Measurements from ENCODE around the gene LARGE1.

Gene LARGE1

GRCh38 chr22:33654173-33654895, 265.9 kb downstream of the LARGE1 start:
- Histone ChIP-seq H3K9me3 (replicated peaks in 1 of 11) (peaks cover 14 to 41% (median 29%) of the 10 kb centered on the region in 11 experiments; a peak in 21 of 22 replicates), H3K4me1 (peaks cover 0 to 9% (median 5%) of the 10 kb centered on the region in 10 experiments; a peak in 9 of 20 replicates), H3K4me3 (no peak overlapping the region), H3K4me2 (no peak overlapping the region), H4K20me1 (peaks cover 0 to 34% (median 4%) of the 10 kb centered on the region in 11 experiments; a peak in 9 of 22 replicates), H3K36me3 (peaks cover 12 to 48% (median 20%) of the 10 kb centered on the region in 11 experiments), H3K27me3 (no peaks in the 10 kb centered on the region), H3K9ac (no peak overlapping the region), H3K27ac (no peak overlapping the region)
- TF ChIP-seq Cebpa-rat (IDR thresholded peaks at IDR 0.05): no peak

- no peak overlapping the region for H3K4me3 ChIP-seq
- H3K36me3 ChIP-seq: peaks cover 18 to 53% (median 27%) of the 10 kb centered on the region in 11 experiments
- H4K20me1 ChIP-seq: peaks cover 0 to 34% (median 4%) of the 10 kb centered on the region in 11 experiments; a peak in 9 of 22 replicates
- H3K9me3 ChIP-seq (replicated peaks in 1 of 11): peaks cover 12 to 38% (median 26%) of the 10 kb centered on the region in 11 experiments; a peak in 21 of 22 replicates
- H3K4me2 ChIP-seq: no peak overlapping the region
- no peak overlapping the region for H3K9ac ChIP-seq
- H3K27me3 ChIP-seq: no peaks in the 10 kb centered on the region
- H3K4me1 ChIP-seq: peaks cover 0 to 3% (median under 1%) of the 10 kb centered on the region in 10 experiments; a peak in 7 of 20 replicates
- no peak for TF ChIP-seq Cebpa-rat (IDR thresholded peaks at IDR 0.05)
- H3K27ac ChIP-seq: no peak overlapping the region
Observed at GRCh38 chr22:33653532-33654063, 266.7 kb downstream of the LARGE1 start.

- Histone ChIP-seq H3K4me1 (no peaks in the 10 kb centered on the region), H3K4me2 (no peak overlapping the region), H3K4me3 (no peak overlapping the region), H3K9ac (no peak overlapping the region), H3K27ac (no peak overlapping the region), H3K36me3 (peaks cover 22 to 53% (median 31%) of the 10 kb centered on the region in 11 experiments), H3K27me3 (no peaks in the 10 kb centered on the region), H4K20me1 (peaks cover 0 to 34% (median 4%) of the 10 kb centered on the region in 11 experiments; a peak in 9 of 22 replicates), H3K9me3 (replicated peaks in 1 of 11) (peaks cover 6 to 31% (median 19%) of the 10 kb centered on the region in 11 experiments; a peak in 18 of 22 replicates)
- no peak for TF ChIP-seq Cebpa-rat (IDR thresholded peaks at IDR 0.05)
Observed at GRCh38 chr22:33652615-33653014, 267.7 kb downstream of the LARGE1 start.

- Histone ChIP-seq H3K4me1 (no peaks in the 10 kb centered on the region), H3K27ac (no peak overlapping the region), H3K9ac (no peak overlapping the region), H4K20me1 (peaks cover 0 to 34% (median 0%) of the 10 kb centered on the region in 11 experiments; a peak in 9 of 22 replicates), H3K4me3 (no peak overlapping the region), H3K4me2 (no peak overlapping the region), H3K9me3 (replicated peaks in 1 of 11) (peaks cover 10 to 36% (median 24%) of the 10 kb centered on the region in 11 experiments; a peak in 19 of 22 replicates), H3K36me3 (peaks cover 22 to 51% (median 40%) of the 10 kb centered on the region in 11 experiments), H3K27me3 (no peaks in the 10 kb centered on the region)
- no peak for TF ChIP-seq Cebpa-rat (IDR thresholded peaks at IDR 0.05)
Observed at GRCh38 chr22:33650244-33650643, 270.0 kb downstream of the LARGE1 start.

GRCh38 chr22:33648478-33648877, 271.8 kb downstream of the LARGE1 start:
- Histone ChIP-seq H3K36me3 (peaks cover 22 to 51% (median 40%) of the 10 kb centered on the region in 11 experiments), H4K20me1 (peaks cover 0 to 29% (median 0%) of the 10 kb centered on the region in 11 experiments; a peak in 9 of 22 replicates), H3K27me3 (no peaks in the 10 kb centered on the region), H3K9ac (no peak overlapping the region), H3K4me1 (peaks cover 0 to 7% (median 0%) of the 10 kb centered on the region in 10 experiments; a peak in 1 of 20 replicates), H3K27ac (no peak overlapping the region), H3K9me3 (replicated peaks in 1 of 11) (peaks cover 14 to 44% (median 30%) of the 10 kb centered on the region in 11 experiments; a peak in 20 of 22 replicates), H3K4me3 (no peak overlapping the region), H3K4me2 (no peak overlapping the region)
- no peak for TF ChIP-seq Cebpa-rat (IDR thresholded peaks at IDR 0.05)

- peaks cover 16 to 45% (median 34%) of the 10 kb centered on the region in 11 experiments; a peak in 20 of 22 replicates for H3K9me3 ChIP-seq (replicated peaks in 1 of 11)
- H4K20me1 ChIP-seq: peaks cover 0 to 13% (median 0%) of the 10 kb centered on the region in 11 experiments; a peak in 4 of 22 replicates
- no peak for TF ChIP-seq Cebpa-rat (IDR thresholded peaks at IDR 0.05)
- no peak overlapping the region for H3K4me3 ChIP-seq
- peaks cover 5 to 57% (median 32%) of the 10 kb centered on the region in 11 experiments; a peak in 19 of 22 replicates for H3K36me3 ChIP-seq
- no peak overlapping the region for H3K9ac ChIP-seq
- H3K4me1 ChIP-seq: peaks cover 4 to 16% (median 12%) of the 10 kb centered on the region in 10 experiments; a peak in 14 of 20 replicates
- H3K27me3 ChIP-seq: no peaks in the 10 kb centered on the region
- peak overlapping the region in 6 of 11 experiments; percentile 18 to 43 (median 34); a peak in 10 of 22 replicates for H3K4me2 ChIP-seq
- no peak overlapping the region for H3K27ac ChIP-seq
Observed at GRCh38 chr22:33640900-33641299, 279.4 kb downstream of the LARGE1 start.

GRCh38 chr22:33639588-33640254, 280.6 kb downstream of the LARGE1 start:
- Histone ChIP-seq H3K9ac (no peak overlapping the region), H4K20me1 (peaks cover 0 to 13% (median 0%) of the 10 kb centered on the region in 11 experiments; a peak in 4 of 22 replicates), H3K9me3 (replicated peaks in 1 of 11) (peaks cover 12 to 40% (median 29%) of the 10 kb centered on the region in 11 experiments; a peak in 17 of 22 replicates), H3K36me3 (peaks cover 9 to 65% (median 34%) of the 10 kb centered on the region in 11 experiments; a peak in 19 of 22 replicates), H3K4me3 (no peak overlapping the region), H3K27me3 (no peaks in the 10 kb centered on the region), H3K4me2 (no peak overlapping the region), H3K27ac (no peak overlapping the region), H3K4me1 (peaks cover 4 to 16% (median 12%) of the 10 kb centered on the region in 10 experiments; a peak in 14 of 20 replicates)
- no peak for TF ChIP-seq Cebpa-rat (IDR thresholded peaks at IDR 0.05)

- H3K36me3 ChIP-seq: peaks cover 9 to 83% (median 47%) of the 10 kb centered on the region in 11 experiments; a peak in 21 of 22 replicates
- peaks cover 0 to 21% (median 0%) of the 10 kb centered on the region in 11 experiments; a peak in 6 of 22 replicates for H4K20me1 ChIP-seq
- H3K4me2 ChIP-seq: no peak overlapping the region
- H3K27ac ChIP-seq: no peak overlapping the region
- H3K4me3 ChIP-seq: no peak overlapping the region
- no peak for TF ChIP-seq Cebpa-rat (IDR thresholded peaks at IDR 0.05)
- no peak overlapping the region for H3K9ac ChIP-seq
- peaks cover 8 to 28% (median 16%) of the 10 kb centered on the region in 11 experiments; a peak in 14 of 22 replicates for H3K9me3 ChIP-seq (replicated peaks in 1 of 11)
- no peaks in the 10 kb centered on the region for H3K27me3 ChIP-seq
- H3K4me1 ChIP-seq: peaks cover 0 to 5% (median 2%) of the 10 kb centered on the region in 10 experiments; a peak in 11 of 20 replicates
Observed at GRCh38 chr22:33635766-33636165, 284.5 kb downstream of the LARGE1 start.

All from BLaER1 treated with 17β-estradiol and CSF1 and Interleukin-3, amounts not matched to agents 10 nM and 100 nM (cell line).